GM18873 (cell line): ENCODE measurements around the gene CACNB1.
A peak's percentile ranks its signal among the peaks of the same experiment; 100 is the strongest.

Experiments
- ATAC-seq: cut with Tn5 transposase; IDR thresholded peaks from one replicate; pipeline ENCODE4 v1.9.1; 2021; ENCODE audit warnings: mild to moderate bottlenecking, moderate library complexity, moderate number of reproducible peaks; ENCODE audit not compliant: unreplicated experiment, low FRiP score

CACNB1 gene

GRCh38 chr17:39153599-39154051 is 43.8 kb downstream of the CACNB1 start:
- ATAC-seq: peak; percentile 43

- ATAC-seq: no peak
These were observed 45.3 kb downstream of the CACNB1 start for GRCh38 chr17:39151943-39152818.

GRCh38 chr17:39151150-39151942 is 46.1 kb downstream of the CACNB1 start, which contains the start of gene PLXDC1:
TSS of gene PLXDC1 (minus strand) at chr17:39151637. CDS start at chr17:39151437, 200 bp downstream.
- ATAC-seq: no peak

DNA sequence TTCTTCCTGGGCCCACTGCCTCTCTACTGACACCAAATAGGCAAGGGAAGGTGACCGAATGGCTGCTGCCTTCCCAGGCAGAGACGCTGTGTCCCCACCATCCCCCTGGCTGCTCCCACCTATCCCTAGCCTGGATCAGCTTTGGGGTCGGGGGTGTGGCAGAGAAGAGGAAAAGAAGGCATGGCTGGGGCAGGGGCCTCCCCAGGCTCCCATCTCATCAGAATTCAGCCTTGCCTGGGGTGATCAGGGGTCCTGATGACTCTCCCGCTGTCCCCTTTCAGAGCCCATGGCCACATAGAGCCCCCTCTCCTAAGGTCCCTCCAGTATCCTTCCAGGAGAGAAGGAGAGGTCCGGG is 46.7 kb downstream of the CACNB1 start:
- ATAC-seq: no peak

- ATAC-seq: no peak
These were observed 47.3 kb downstream of the CACNB1 start for GRCh38 chr17:39150104-39150634.

GRCh38 chr17:39147221-39148185 is 50.0 kb downstream of the CACNB1 start:
- no peak for ATAC-seq

DNA sequence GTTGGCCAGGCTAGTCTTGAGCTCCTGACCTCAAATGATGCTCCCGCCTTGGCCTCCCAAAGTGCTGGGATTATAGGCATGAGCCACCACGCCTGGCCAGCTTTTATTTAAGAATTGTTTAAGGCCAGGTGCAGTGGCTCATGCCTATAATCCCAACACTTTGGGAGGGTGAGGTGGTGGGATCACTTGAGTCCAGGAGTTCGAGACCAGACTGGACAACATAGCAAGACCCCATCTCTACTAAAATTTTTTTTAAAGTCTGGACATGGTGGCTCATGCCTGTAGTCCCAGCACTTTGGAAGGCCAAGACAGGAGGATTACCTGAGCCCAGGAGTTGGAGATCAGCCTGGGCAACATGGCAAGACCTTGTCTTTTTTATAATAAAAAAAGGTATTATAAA is 51.2 kb downstream of the CACNB1 start:
- no peak for ATAC-seq

DNA sequence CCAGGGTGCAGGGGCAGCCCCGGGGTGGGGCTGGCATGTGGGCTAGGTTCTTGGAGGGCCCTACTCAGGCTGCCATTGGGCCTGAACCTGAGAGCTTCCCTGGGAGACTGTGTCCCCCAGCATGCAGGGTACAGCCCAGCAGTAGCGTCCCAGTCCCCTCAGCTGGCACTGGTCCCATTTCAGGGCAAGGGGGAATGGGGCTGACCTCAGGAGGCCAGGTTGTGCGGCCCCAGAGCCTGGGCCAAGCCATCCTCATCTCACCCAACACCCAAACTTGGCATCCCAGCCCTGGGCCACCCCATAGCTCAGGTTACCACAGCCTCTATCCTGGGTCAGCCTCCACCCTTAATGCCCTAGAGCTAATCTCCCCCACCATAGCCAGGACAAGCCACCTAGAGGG is 52.3 kb downstream of the CACNB1 start:
- no peak for ATAC-seq

DNA sequence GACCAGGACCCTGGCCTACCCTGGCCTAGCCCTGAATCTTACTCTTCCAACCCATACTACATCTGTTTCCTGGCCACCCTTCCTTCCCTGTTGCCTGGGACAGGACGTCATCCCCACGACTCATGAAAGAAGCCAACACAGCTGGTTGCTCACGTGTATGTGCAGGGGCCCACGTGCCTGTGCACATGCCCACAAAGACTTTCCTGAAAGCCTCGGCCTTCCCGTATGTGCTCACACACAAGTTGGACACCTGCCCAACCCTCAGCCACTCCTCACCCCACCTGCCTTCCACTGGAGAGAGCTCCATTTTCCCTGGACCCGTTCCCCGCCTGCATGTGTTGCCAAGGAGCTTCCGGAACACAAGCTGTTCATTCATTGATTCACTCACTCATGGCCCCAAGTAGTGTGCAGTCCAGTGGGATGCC is 53.0 kb downstream of the CACNB1 start:
- no peak for ATAC-seq

GRCh38 chr17:39143552-39144093 is 53.8 kb downstream of the CACNB1 start:
- no peak for ATAC-seq

DNA sequence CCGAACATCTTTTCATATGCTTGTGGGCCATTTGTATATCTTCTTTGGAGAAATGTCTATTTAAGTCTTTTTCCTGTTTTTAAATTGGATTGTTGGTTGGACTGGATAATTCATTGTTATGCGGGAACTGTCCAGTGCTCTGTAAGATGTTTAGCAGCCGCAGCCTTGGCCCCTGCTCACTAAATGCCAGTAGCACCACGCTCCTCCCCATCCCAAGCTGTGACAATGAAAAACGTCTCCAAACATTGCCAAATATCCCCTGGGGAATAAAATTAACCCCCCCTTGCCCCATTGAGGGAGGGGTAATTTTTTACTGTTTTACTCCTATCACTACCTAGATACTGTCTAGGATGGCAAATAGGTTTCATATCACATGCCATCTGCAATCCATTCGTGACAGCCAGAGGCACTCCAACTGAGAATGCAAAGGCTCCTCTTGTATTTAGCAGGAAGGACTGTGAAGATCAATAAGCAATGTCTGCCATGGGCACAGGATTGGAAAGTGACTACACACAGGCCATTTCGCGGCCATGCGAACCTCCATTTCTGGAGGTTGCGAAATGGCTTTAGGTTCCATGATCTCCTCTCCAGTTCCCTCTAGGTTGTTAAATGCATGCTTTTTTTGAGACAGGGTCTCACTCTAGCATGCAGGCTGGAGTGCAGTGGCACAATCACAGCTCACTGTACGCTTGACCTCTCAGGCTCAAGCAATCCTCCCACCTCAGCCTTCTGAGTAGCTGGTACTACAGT is 55.4 kb downstream of the CACNB1 start:
- ATAC-seq: no peak

GRCh38 chr17:39141294-39141693 is 56.2 kb downstream of the CACNB1 start:
- no peak for ATAC-seq

- no peak for ATAC-seq
These were observed 57.9 kb downstream of the CACNB1 start for GRCh38 chr17:39139561-39139960.

DNA sequence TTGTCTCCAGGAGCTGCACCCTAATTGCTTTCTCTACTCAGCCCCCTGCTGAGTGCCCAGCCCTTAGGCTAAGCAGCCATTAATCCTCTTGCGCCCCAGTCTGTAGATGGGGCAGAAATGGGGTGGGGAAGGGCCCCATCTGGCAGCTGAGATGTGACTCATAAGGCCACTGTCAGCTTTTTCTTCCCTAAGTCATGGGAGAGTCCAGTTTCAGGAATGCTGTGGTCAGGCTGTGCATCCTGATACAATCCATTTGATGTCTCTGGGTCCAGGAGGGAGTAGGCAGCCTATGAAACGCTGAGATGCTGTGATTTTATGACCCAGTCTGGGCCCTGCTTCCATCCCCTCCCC is 58.3 kb downstream of the CACNB1 start:
- ATAC-seq: no peak

- no peak for ATAC-seq
These were observed 58.9 kb downstream of the CACNB1 start for GRCh38 chr17:39138431-39139160.

DNA sequence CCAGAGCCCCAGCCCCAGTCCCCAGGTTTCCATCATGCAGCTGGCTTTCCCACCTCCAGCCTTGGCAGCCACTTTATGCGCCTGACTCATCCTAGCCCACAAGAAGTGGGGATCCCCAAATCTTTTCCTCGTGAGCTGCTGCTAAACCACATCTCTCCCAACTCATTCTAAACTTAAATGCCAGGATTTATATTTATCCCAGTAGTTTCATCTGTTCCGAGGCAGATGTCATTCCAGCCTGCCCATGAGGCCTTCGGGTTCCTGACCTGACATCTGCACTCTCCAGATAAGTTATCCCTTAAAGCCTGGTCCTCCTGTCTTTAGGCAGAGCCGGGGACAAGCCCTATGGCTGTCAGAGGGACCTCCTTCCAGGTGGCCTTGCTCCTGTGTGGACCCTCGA is 62.6 kb downstream of the CACNB1 start:
- no peak for ATAC-seq

DNA sequence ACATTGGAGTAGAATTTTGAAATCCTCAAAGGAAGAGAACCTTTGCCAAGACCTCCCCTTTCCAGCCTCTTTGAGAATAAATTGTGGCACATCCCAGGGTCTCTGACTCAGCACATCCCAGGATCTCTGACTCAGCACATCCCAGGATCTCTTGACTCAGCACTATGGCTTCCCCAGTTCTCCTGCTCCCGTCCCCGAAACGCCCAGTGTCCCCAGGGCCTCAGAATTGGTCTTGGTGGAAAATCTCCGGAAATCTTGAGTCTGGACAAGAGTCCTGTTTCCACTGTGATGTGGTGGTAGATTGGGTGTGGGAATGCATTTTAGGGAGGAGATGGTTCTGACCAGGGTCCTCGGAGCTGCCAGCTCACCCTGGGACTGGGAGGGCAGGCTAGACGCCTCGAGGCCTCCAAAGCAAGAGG is 65.3 kb downstream of the CACNB1 start:
- no peak for ATAC-seq

DNA sequence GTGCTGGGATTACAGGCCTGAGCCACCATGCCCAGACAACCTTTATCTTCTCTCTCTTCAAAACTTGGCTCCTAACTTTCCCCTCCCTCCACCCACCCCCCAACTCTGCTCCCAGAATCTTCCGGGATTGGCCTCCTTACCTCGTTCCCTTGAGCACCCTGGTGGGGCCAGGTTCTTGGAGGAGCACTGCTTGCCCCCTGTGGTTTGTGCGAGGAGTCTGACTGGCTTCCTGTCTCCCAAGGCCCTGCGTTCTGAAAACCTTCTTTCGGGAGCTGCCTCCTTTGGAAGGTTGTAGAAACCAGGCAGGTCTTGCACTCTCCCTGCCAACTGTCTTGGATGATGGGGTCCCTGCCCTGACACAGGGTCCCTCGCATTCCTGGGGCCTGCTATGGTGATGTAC is 65.9 kb downstream of the CACNB1 start:
- no peak for ATAC-seq

DNA sequence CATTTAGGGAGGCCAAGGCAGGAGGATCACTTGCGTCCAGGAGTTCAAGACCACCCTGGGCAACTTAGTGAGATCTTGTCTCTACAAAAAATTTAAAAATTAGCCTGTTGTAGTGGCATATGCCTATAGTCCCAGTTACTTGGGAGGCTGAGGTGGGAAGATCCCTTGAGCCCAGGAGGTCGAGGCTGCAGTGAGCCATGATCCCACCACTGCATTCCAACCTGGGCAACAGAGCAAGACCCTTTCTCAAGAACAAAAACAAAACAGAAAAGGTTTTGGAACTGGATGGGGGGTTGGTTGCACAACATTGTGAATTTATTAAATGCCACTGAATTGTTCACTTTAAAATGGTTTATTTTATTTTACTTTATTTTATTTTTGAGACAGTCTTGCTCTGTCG is 67.3 kb downstream of the CACNB1 start:
- no peak for ATAC-seq
